Endodermal cell (in vitro differentiated cells): Measurements from ENCODE around the gene KCTD8. TPM values are rescaled to one million over a fixed set of nuclear protein-coding genes. Genes with fewer than 3 reads are reported as not detected.
A peak's percentile ranks its signal among the peaks of the same experiment; 100 is the strongest.

Experiments used
- DNase-seq: peaks from one replicate; pipeline ENCODE4 v3.0.0-alpha.2; 2017
- H3K27ac ChIP-seq: 2 replicates; pipeline ENCODE4 v1.5.1; 2013; ENCODE audit warnings: mild to moderate bottlenecking, low read depth, low read length, moderate library complexity
- H3K27me3 ChIP-seq: 2 replicates; pipeline ENCODE4 v1.6.1; 2013; ENCODE audit warnings: mild to moderate bottlenecking, low read length, moderate library complexity; ENCODE audit not compliant: insufficient read depth, control insufficient read depth, poor library complexity, severe bottlenecking
- H3K36me3 ChIP-seq: 2 replicates; pipeline ENCODE4 v1.7.0; 2013; ENCODE audit warnings: mild to moderate bottlenecking, low read length, moderate library complexity; ENCODE audit not compliant: control insufficient read depth, insufficient read depth
- H3K4me1 ChIP-seq: one replicate; pipeline ENCODE4 v1.7.0; 2013; ENCODE audit warnings: low read length; ENCODE audit not compliant: control insufficient read depth, insufficient read depth
- H3K4me3 ChIP-seq: 2 replicates; pipeline ENCODE4 v1.5.1; 2013; ENCODE audit warnings: mild to moderate bottlenecking, low read length, moderate library complexity
- H3K9ac ChIP-seq: 2 replicates; pipeline ENCODE4 v1.6.1; 2013; ENCODE audit warnings: mild to moderate bottlenecking, low read length, moderate library complexity; ENCODE audit not compliant: poor library complexity, severe bottlenecking; ENCODE audit errors: extremely low read depth
- H3K9me3 ChIP-seq: 2 replicates; pipeline ENCODE4 v1.6.1; 2013; ENCODE audit warnings: mild to moderate bottlenecking, low read length, moderate library complexity; ENCODE audit not compliant: control insufficient read depth
- H3K27ac Mint-ChIP-seq: 2 replicates; pipeline ENCODE4 v1.8.0; 2020; ENCODE audit warnings: mixed read lengths
- H3K27me3 Mint-ChIP-seq: 2 replicates; pipeline ENCODE4 v1.8.0; 2021; ENCODE audit warnings: mild to moderate bottlenecking, mixed read lengths; ENCODE audit not compliant: insufficient read depth
- H3K36me3 Mint-ChIP-seq: 2 replicates; pipeline ENCODE4 v1.8.0; 2020; ENCODE audit warnings: low read depth, mixed read lengths
- H3K4me1 Mint-ChIP-seq: 2 replicates; pipeline ENCODE4 v1.8.0; 2020; ENCODE audit warnings: mixed read lengths
- H3K4me3 Mint-ChIP-seq: 2 replicates; pipeline ENCODE4 v1.8.0; 2020; ENCODE audit warnings: mild to moderate bottlenecking, moderate library complexity, mixed read lengths
- H3K9me3 Mint-ChIP-seq: 2 replicates; pipeline ENCODE4 v1.8.0; 2020; ENCODE audit warnings: mild to moderate bottlenecking, mixed read lengths
- WGBS, 2 experiments: methylation state at CpG; one replicate each; pipeline versions ENCODE4 v1.1.5 to v1.1.7; 2013; ENCODE audit warnings: missing lambda C conversion rate in 2 of 2, mixed read lengths in 1 of 2; ENCODE audit not compliant: insufficient coverage in 1 of 2, insufficient read length in 1 of 2; 5-methylcytosine and 5-hydroxymethylcytosine counted together
- total RNA-seq, 2 donors: library from RNA; stranded (reverse); fragmentation: NEBNext Ultra II Directional in 1 of 2; extraction: Animal tissue kit (Norgen Biotek cat#: 25700) in 1 of 2; gene quantifications; 2 replicates in 1 of 2; 3 replicates in 1 of 2; pipeline ENCODE4 v1.2.1, GENCODE V29; 2021
- TF ChIP-seq, protein P1 (sequence below): fragments of 200-600 bp; sonication (generic); conservative IDR thresholded peaks from 2 replicates; pipeline ENCODE4 v1.5.0; 2021; ENCODE audit warnings: antibody characterized with exemption, mild to moderate bottlenecking

Gene KCTD8
- total RNA-seq, 2 donors from 2014 or later: 0.88 to 1.2 TPM

- Mint-ChIP-seq H3K36me3 (no peaks in the 10 kb centered on the region), H3K27me3 (no peaks in the 10 kb centered on the region), H3K4me1 (no peaks in the 10 kb centered on the region), H3K9me3 (peaks cover 2% of the 10 kb centered on the region), H3K4me3 (no peak overlapping the region), H3K27ac (no peak overlapping the region)
- Histone ChIP-seq H3K4me3 (no peak overlapping the region), H3K27me3 (no peaks in the 10 kb centered on the region), H3K4me1 (no peaks in the 10 kb centered on the region), H3K9me3 (no peaks in the 10 kb centered on the region), H3K9ac (no peak overlapping the region), H3K27ac (no peak overlapping the region), H3K36me3 (no peaks in the 10 kb centered on the region)
- DNase-seq: no peak
- WGBS, 2 experiments: 91 to 100% methylated on average over 3 to 4 of the region's 4 CpGs
- TF ChIP-seq, protein P1, sequence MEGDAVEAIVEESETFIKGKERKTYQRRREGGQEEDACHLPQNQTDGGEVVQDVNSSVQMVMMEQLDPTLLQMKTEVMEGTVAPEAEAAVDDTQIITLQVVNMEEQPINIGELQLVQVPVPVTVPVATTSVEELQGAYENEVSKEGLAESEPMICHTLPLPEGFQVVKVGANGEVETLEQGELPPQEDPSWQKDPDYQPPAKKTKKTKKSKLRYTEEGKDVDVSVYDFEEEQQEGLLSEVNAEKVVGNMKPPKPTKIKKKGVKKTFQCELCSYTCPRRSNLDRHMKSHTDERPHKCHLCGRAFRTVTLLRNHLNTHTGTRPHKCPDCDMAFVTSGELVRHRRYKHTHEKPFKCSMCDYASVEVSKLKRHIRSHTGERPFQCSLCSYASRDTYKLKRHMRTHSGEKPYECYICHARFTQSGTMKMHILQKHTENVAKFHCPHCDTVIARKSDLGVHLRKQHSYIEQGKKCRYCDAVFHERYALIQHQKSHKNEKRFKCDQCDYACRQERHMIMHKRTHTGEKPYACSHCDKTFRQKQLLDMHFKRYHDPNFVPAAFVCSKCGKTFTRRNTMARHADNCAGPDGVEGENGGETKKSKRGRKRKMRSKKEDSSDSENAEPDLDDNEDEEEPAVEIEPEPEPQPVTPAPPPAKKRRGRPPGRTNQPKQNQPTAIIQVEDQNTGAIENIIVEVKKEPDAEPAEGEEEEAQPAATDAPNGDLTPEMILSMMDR: no peak
Measured at GRCh38 chr4:44221407-44221806, 227.2 kb downstream of the KCTD8 start.

GRCh38 chr4:44210750-44211149, 237.9 kb downstream of the KCTD8 start:
- no peaks in the 10 kb centered on the region for H3K4me1 Mint-ChIP-seq
- H3K27ac Mint-ChIP-seq: no peak overlapping the region
- no peaks in the 10 kb centered on the region for H3K4me1 ChIP-seq
- H3K4me3 Mint-ChIP-seq: no peak overlapping the region
- TF ChIP-seq, protein P1: peak; percentile 68
- H3K27me3 ChIP-seq: no peaks in the 10 kb centered on the region
- no peaks in the 10 kb centered on the region for H3K36me3 Mint-ChIP-seq
- no peaks in the 10 kb centered on the region for H3K9me3 Mint-ChIP-seq
- H3K36me3 ChIP-seq: no peaks in the 10 kb centered on the region
- no peak overlapping the region for H3K9ac ChIP-seq
- H3K27me3 Mint-ChIP-seq: no peaks in the 10 kb centered on the region
- H3K27ac ChIP-seq: no peak overlapping the region
- DNase-seq: peak; percentile 49
- H3K4me3 ChIP-seq: no peak overlapping the region
- H3K9me3 ChIP-seq: no peaks in the 10 kb centered on the region

GRCh38 chr4:44196796-44197195, 251.8 kb downstream of the KCTD8 start:
- Mint-ChIP-seq H3K4me3 (no peak overlapping the region), H3K9me3 (peaks cover 9% of the 10 kb centered on the region), H3K27me3 (no peaks in the 10 kb centered on the region), H3K27ac (no peak overlapping the region), H3K36me3 (no peaks in the 10 kb centered on the region), H3K4me1 (no peaks in the 10 kb centered on the region)
- H3K27ac ChIP-seq: no peak overlapping the region
- H3K9me3 ChIP-seq: peaks cover 10% of the 10 kb centered on the region
- H3K4me1 ChIP-seq: no peaks in the 10 kb centered on the region
- 90% methylated on average over 1 of the region's 1 CpG; no CpG with 5 or more reads in 1 of the 2 experiments for WGBS, 2 experiments
- H3K27me3 ChIP-seq: no peaks in the 10 kb centered on the region
- H3K9ac ChIP-seq: no peak overlapping the region
- no peak for DNase-seq
- no peaks in the 10 kb centered on the region for H3K36me3 ChIP-seq
- H3K4me3 ChIP-seq: no peak overlapping the region
- TF ChIP-seq, protein P1: no peak
